Measurements from ENCODE around the gene TRIP6.
"Not testable (repeated sequence)": the region's sequence is repeated elsewhere in the genome, so short reads cannot be mapped to it uniquely, and the experiment has no call there.

Gene TRIP6

GRCh38 chr7:100919335-100919734, 52.1 kb downstream of the TRIP6 start:
- not testable (repeated sequence) for DNase-seq (ENCODE audit: low spot score)

- DNase-seq (ENCODE audit: low spot score): not testable (repeated sequence)
These were observed 52.7 kb downstream of the TRIP6 start for GRCh38 chr7:100919779-100920437.

GRCh38 chr7:100921039-100921438, 53.9 kb downstream of the TRIP6 start:
- DNase-seq (ENCODE audit: low spot score): no peak
